DMS79 treated with DMSO at 0.1 percent for 48 hours (cell line): ENCODE results near the gene PIF1.
A peak's percentile ranks its signal among the peaks of the same experiment; 100 is the strongest.
"Not testable (repeated sequence)": the region's sequence is repeated elsewhere in the genome, so short reads cannot be mapped to it uniquely, and the experiment has no call there.

Experiments
- DNase-seq: peaks from one replicate; lab custom pipeline; 2025; lab: John Stamatoyannopoulos, UW

Gene PIF1

DNA sequence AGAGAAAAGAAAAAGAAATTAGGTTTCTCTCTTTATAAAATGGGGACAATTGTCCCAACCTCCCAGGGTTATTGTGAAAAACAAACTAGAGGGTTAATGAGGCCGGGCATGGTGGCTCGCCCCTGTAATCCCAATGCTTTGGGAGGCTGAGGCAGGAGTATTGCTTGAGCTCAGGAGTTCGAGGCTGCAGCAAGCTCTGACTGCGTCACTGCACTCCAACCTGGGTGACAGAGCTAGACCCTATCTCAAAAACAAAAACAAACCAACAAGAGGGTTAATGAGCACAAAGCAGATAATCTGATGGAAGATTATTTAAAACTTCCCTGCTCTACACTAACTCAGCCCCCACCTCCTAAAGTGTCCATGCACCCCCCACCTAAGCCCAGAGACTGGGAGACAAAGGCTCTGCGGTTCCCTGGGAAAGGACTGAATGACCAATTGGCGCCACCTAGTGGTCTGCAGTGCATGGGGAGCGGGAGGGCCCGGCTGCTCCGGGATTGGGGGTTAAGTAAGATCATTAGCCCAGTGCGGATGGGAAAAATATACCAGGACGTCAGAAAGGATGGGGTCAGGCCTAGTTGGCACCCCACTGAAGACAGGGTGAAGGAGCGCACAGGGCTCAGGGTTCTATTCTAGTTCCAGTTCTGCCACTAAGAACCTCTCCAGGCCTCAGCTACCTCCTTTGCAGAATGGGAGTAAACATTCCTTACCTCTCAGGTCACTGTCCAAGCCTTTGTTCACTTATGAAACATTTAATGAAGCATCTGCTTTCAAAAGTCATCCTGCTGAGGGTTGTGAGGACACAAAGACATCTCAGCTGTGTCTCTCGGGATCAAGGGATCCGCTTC, 15.6 kb downstream of the PIF1 start:
- DNase-seq: peak; percentile 17

DNA sequence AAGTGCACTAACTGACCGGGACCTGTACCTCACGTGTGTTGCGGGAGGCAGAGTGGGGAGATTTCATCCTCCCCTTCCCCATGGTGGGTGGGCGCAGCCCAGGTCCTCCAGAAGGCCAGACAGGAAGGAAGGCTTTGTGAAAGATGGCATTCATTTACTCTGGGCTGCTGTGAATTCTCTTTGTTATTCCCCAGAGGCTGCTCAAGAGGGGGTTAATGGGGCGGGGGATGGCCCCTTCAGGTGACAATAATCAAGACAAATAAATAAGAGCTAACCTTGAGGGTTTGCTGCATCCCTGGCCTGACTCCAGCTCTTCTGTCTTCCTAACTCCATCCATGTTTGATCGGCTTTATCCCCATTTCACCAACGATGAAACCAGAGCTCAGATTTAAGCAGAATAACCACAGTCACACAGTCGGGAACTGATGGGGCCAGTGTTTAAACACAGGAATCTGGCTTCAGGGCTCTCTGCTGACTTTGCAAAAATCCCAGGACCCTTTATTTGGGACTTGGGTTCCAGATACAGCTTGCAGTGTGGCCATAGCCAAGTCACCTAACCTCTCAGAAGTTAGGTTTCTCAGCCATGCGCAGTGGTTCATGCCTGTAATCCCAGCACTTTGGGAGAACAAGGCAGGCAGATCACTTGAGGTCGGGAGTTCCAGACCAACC, 16.5 kb downstream of the PIF1 start:
- DNase-seq: no peak

DNA sequence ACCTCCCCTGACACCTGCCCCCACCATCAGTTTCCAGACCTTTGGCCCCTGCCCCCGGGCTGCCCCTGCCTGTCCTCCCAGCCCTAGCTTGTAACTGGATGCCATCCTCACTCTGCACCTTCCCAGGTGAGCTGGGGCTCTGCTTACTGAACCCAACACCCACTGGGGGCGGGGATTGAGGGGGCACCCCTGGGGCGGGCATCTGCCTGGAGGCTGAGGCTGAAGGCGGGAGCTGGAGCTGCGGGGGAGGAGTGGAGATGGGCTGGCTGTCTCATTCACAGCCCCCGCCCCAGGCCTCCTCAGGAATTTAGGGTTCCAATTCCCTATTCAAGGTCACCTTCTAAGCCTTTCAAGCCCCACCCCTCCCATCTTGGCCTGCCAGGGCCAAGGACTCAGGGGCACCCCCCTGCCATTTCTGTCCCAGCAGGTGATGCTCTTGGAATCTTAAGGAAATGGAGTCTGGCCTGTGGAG, 17.7 kb downstream of the PIF1 start:
- no peak for DNase-seq

DNA sequence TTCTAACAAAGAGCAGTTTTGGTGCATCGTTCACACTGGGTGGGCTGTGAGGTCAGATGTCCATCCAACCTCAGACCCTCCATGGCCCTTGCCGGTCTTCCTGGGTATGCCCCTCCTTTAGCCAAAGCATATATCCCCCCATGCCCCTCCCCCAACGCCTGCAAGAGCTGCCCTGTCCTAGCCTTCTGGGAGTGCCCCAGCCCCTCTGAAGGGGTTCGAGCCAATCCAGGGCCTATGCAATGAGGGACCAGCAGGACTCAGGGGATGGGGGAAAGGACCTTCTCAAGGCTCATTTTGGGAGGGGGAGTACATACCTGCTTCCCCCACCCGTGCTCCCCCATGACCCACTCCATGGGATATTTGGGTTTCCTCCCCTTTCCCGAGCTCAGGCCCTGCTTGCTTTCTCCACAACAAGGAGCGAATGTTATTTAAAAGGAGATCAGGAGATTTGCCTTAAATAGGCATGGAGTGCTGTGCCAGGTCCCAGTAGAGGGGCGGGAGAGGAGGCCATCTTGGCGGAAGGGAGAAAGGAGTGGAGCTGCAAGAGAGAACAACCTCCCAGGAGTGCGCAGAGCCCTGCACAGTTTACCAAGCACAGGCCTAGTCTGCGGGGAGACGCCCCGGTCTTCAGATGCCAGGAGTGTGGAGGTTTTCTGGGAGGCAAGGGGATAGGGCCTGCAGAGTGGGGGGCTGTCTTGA, 18.2 kb downstream of the PIF1 start:
- no peak for DNase-seq

DNA sequence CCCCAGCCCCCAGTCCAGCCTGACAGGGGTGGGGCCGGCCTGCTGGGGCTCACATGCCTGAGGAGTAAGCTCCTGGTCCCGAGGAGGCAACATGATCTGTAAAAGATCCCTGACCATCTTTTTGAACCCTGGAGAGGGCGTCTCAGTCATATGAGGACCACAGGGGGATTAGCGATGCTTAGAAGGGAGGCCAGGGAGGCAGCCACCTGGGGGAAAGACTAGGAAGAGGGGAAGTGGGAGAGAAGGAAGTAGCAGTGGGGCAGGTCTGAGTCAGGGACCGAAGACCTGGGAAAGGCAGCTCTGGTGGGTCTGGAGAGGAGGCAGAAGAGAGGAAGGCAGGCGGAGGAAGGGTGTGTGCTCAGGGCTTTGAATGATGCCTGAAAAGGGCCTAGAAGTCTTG, 18.9 kb downstream of the PIF1 start:
- no peak for DNase-seq

DNA sequence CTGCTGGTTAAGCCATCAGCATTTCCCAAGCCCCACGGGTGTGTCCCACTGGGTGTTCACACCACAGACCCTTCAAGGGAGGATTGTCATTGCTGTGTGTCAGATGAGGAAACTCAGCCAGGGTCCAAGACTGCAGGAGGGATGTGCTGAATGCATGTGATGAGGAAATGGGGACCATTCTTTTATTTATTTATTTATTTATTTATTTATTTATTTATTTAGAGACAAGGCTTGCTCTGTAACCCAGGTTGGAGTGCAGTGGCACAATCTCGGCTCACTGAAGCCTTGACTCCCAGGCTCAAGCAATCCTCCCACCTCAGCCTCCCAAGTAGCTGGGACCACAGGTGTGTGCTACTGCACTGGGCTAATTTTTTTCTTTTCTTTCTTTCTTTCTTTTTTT, 20.8 kb downstream of the PIF1 start:
- no peak for DNase-seq

DNA sequence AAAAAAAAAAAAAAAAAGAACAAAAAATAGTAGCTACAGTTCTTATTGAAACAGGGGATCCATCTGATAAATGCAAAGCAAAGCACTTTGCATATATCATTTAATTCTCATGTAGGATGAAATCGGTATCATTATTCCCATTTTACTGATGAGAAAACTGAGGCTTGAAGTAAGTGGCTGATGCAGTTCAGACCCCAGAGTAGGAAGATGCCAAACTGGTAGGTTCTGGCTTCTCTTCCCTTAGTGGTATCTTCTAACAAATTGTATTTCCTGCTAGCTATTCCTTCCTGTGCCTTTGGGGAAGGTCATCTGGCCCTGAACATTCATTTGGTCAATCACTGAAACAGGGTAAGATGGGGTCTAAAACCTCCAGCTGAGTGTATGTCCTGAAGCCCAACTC, 21.9 kb downstream of the PIF1 start:
- DNase-seq: no peak

DNA sequence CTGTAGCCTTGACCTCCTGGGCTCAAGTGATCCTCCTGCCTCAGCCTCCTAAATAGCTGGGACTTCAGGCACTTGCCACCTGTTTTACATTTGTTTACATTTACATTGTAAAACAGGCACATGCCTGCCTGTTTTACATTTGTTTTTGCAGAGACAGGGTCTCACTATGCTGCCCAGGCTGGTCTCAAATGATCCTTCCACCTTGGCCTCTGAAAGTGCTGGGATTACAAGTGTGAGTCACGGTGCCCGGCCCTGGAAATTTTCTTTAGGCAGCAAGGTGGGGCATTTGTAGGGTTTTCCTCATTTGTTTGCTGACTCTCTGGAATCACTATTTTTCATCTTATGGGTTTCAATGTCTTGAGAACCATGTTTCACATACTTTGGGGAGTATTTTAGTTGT, 25.0 kb downstream of the PIF1 start:
- no peak for DNase-seq

DNA sequence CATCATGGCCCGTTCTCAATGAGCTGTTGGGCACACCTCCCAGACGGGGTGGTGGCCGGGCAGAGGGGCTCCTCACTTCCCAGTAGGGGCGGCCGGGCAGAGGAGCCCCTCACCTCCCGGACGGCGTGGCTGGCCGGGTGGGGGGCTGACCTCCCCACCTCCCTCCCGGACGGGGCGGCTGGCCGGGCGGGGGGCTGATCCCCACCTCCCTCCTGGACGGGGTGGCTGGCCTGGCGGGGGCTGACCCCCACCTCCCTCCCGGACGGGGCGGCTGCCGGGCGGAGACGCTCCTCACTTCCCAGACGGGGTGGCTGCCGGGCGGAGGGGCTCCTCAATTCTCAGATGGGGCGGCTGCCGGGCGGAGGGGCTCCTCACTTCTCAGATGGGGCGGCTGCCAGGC, 26.5 kb downstream of the PIF1 start:
- not testable (repeated sequence) for DNase-seq

DNA sequence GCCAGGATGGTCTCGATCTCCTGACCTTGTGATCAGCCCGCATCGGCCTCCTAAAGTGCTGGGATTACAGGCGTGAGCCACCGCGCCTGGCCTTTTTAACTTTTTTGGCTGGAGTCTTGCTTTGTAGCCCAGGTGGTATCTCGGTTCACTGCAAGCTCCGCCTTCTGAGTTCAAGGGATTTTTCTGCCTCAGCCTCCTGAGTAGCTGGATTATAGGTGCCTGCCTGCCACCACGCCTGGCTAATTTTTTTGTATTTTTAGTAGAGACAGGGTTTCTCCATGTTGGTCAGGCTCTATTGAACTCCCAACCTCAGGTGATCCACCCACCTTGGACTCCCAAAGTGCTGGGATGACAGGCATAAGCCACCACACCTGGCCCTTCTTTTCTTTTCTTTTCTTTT, 29.5 kb downstream of the PIF1 start:
- DNase-seq: not testable (repeated sequence)

DNA sequence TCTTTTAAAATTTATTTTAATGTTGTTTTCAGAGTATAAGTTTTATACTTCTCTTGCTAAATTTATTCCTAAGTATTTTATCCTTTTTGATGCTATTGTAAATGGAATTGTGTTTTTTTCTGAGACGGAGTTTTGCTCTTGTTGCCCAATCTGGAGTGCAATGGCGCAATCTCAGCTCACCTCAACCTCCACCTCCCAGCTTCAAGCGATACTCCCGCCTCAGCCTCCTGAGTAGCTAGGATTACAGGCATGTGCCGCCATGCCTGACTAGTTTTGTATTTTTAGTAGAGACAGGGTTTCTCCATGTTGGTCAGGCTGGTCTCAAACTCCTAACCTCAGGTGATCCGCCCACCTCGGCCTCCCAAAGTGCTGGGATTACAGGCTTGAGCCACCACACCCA, 30.1 kb downstream of the PIF1 start:
- not testable (repeated sequence) for DNase-seq

DNA sequence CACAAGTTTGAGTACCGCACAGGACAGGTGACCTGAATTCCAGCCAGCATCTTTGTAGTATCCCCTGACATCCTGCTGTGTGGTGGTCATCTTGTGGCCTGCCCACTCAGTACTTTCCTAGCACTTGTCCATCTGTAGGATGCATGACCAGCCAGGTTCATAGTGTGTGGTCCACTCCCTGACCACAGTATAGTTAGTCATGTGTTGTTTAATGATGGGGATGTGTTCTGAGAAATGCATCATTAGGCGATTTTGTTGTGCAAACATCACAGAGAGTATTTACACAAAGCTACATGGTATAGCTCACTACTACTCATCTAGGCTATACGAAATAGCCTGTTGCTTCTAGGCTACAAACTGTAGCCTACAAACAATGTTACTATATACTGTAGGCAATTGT, 33.2 kb downstream of the PIF1 start:
- DNase-seq: no peak

DNA sequence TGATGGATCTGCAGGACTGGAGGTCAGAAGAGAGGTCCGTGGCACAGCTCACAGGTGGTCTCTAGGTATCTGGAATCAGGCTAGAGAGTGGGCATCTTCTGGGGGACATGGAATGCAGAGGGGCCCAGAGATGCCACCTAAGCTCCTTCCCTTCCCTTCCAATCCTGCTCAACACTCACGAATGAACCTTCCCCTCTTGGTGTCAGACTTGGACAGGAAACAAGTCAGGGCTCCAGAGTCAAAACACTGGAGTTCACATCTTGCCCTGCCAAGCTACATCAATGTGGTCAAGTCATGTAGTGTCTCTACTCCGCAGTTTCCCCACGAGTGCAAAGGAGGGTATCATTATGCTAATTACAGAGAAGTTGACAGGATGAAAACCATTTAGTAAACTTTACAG, 34.0 kb downstream of the PIF1 start:
- DNase-seq: no peak

DNA sequence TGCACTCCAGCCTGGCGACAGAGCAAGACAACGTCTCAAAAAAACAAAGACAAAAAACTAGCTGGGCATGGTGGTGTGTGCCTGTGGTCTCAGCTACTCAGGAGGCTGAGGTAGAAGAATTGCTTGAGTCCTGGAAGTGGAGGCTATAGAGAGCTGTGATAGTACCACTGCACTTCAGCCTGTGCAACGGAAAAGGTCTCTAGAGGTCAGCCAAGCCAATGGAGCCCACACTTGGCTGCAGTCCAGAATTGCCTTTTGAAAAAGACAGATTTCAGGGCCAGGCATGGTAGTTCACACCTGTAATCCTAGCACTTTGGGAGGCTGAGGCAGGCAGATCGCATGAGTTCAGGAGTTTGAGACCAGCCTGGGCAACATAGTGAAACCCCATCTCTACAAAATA, 41.7 kb downstream of the PIF1 start:
- DNase-seq: no peak

DNA sequence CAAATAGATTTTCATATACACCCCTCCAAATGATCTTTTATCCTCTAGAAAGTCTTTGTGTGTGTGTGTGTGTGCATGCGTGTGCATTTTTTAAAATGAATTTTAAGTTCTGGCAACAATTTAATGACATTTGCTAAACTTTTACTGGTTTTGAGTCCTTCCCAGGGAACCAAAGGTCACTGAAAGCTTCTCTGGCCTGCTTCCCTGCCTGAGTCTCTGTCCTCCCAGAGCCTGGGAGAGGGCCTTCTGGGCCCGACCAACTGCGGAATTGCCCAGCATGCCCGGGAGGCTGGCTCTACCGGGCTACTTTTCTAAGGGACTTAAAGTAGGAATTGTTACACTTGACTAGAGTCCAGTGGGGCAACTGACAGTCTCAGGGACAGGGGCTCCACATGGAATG, 42.7 kb downstream of the PIF1 start:
- no peak for DNase-seq

DNA sequence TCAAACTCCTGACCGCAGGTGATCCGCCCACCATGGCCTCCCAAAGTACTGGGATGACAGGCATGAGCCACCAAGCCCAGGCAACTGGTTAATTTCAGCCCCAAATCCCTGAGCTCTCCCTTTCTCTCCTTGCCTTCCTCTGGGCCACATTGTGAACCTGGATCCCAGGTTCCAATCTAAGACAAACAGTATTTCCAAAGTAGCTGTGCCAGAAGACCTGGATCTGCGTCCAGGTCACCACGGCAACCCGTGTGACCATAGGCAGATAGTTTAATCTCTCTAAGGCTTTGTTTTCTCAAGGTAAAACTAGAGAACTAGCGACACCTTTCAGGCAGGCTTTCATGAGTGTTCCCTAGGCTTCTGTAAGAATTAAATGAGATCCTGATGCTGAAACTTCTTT, 44.1 kb downstream of the PIF1 start:
- DNase-seq: no peak

DNA sequence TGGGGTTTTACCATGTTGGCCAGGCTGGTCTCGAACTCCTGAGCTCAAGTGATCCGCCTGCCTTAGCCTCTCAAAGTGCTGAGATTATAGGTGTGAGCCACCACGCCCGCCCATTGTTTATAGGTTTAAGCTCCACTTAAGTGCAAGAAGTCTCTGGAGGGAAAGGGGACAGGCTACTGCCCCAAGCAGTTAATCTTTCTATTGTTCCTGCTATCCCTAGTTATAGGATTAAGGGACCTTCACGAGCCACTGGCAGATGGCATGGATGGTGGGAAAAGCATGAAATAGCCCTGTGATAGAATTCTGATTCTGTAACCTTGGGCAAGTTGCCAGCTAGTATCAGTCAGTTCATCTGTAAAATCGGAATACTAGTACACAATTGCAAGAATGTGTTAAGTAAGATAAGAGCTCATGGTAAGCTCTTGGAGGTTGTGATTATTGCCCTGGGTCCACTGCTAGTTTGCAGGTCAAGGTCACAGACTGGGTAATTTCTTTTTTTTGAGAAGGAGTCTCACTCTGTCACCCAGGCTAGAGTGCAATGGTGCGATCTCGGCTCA, 44.8 kb downstream of the PIF1 start:
- DNase-seq: no peak

DNA sequence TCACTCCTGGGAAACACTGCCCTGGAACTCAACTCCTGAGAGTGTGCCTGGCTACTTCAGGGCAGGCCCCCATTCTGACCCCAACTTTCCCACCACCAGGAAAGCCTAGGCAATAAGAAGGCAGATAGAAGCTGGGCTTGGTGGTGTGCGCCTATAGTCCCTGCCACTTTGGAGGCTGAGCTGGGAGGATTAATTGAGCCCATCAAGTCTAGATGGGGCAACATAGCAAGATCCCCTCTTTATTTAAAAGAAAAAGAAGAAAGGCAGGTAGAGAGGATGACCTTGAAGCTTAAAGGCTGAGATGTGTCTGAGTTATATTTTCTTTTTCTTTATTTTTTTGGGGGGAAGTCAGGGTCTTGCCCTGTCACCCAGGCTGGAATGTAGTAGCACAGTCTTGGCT, 45.8 kb downstream of the PIF1 start:
- DNase-seq: no peak

DNA sequence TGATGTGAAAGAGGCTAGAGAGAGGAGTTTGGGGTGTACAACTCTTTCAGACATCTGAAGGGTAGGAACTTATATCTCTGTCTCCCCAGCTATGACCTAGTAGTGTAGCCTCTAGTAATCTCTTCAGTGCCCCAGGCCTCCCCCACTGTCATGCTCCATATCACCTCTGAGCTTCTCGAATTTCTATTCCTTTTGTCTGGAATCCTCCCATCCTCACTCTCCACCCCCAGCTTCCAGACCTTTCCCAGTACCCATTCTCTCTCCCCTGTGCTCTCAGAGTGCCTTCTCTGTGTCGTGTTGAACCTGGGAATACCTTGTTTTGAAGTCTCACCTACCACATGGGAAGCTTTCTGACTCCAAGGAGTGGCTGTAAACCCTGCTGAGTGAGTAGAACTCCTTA, 46.4 kb downstream of the PIF1 start:
- no peak for DNase-seq

DNA sequence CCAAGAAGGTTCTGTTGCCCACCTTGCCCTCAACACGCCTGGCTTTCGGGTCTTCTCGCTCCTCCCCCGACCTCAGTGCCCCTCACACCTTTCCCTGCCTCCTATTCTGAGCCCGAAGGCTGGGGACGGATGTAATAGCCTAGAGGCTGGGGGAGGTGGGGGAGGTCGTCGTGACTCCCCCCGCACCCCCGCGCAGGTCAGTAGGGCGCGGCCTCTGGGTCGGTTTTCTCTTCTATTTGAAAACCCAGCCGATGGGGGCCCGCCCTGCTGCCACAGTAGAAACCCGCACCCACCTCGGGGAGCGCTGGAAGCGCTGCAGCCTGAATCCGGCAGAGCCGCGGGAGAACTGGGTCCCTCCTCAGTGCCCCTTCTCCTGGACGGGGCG, 49.1 kb downstream of the PIF1 start:
- DNase-seq: no peak

DNA sequence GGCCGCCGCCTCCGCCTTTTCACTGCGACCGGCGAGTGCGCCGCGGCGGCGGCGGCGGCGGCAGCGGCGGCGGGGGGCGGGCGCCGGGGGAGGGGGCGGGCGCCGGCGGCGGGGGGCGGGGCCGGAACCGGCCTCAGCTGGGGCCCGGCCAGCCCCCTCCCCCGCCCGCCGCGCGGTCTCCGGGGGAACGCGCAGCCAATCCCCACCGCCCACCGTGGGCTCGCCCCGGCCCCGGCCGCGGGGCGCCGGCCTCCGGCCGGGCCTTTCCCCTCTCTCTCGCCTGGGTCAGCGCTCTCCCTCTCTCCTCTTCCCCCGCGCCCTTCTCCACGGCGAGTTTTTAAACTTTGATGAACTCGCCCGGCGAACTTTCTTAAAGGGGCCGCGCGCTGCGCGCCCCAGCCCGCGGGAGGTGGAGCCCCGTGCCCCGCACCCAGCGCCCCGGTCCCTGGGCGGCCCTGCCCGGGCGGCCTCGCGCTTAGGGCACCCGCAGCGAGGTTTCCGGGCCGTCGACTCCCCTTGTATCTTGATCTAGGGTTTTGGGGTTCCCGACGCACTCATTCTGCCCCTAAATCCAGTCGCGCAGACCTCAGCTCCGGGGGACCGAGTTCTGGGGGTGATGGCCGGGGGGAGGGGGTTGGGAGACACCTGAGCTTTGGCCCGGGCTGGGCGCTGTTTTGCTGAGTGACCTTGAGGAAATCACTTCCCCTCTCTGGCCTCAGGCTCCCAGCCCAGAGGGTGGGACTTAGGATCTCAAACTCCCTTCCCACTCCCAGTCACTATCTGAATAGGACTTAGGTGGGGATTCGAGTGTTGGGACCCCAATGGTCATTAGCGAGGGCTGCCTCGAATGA, 49.7 kb downstream of the PIF1 start, which contains the start of gene RBPMS2:
TSS of gene RBPMS2 (minus strand) at position 39 of the 851 bp plus-strand sequence. CDS start 270 bp downstream, outside the sequence.
- DNase-seq: no peak
